ENCODE data around the gene MLH3.

Gene MLH3

GRCh38 chr14:75095690-75096089 lies 44.4 kb upstream of the MLH3 start:
- Histone ChIP-seq H3K27ac (ENCODE audit: low read depth, low read length) (no peak overlapping the region), H2BK5ac (ENCODE audit: low read depth, low read length, poor library complexity) (no peak overlapping the region), H3K27me3 (ENCODE audit: insufficient read depth, low read length) (no peaks in the 10 kb centered on the region), H4K8ac (ENCODE audit: low read depth, low read length) (no peak overlapping the region), H3K79me2 (ENCODE audit: control insufficient read depth, insufficient read depth, low read length, poor library complexity) (no peaks in the 10 kb centered on the region), H2AK5ac (ENCODE audit: low read length) (no peak overlapping the region), H2AFZ (ENCODE audit: insufficient read depth, low read length, poor library complexity) (no peak overlapping the region), H3K4me1 (ENCODE audit: control insufficient read depth in 1 of 2, insufficient read depth in 2 of 2, low read length in 2 of 2) (no peaks in the 10 kb centered on the region), H3K23ac (ENCODE audit: low read length) (no peak overlapping the region), H3K4ac (ENCODE audit: low read depth, low read length) (no peak overlapping the region), H3K9me3 (ENCODE audit: insufficient read depth, low read depth, low read length) (no peaks in the 10 kb centered on the region), H3K4me2 (ENCODE audit: low read length) (no peak overlapping the region), H2BK12ac (ENCODE audit: low read length) (no peak overlapping the region), H3K4me3 (ENCODE audit: low read depth, low read length) (no peak overlapping the region), H3K9ac (ENCODE audit: low read length) (no peak overlapping the region), H4K91ac (ENCODE audit: low read depth, low read length) (no peak overlapping the region), H2BK120ac (ENCODE audit: insufficient read depth, low read length, poor library complexity) (no peak overlapping the region), H3K79me1 (ENCODE audit: low read length) (no peaks in the 10 kb centered on the region), H4K12ac (ENCODE audit: low read depth, low read length) (no peak overlapping the region), H3K14ac (ENCODE audit: low read length) (no peak overlapping the region), H3K18ac (ENCODE audit: low read length) (no peak overlapping the region), H3K36me3 (ENCODE audit: control insufficient read depth in 1 of 2, insufficient read depth in 2 of 2, low read length in 2 of 2) (peaks cover 18 to 23% of the 10 kb centered on the region in 2 experiments)
- no CpG with 5 or more reads among the region's 4 CpGs for WGBS (ENCODE audit: extremely low coverage, insufficient coverage, insufficient read length)
- no peak for DNase-seq

GRCh38 chr14:75094896-75095295 lies 43.6 kb upstream of the MLH3 start:
- DNase-seq = no peak
- H3K27ac ChIP-seq (ENCODE audit: low read depth, low read length) = no peak overlapping the region
- no peak overlapping the region for H2AK5ac ChIP-seq (ENCODE audit: low read length)
- H4K91ac ChIP-seq (ENCODE audit: low read depth, low read length) = no peak overlapping the region
- no peak overlapping the region for H2BK120ac ChIP-seq (ENCODE audit: insufficient read depth, low read length, poor library complexity)
- no peaks in the 10 kb centered on the region for H3K27me3 ChIP-seq (ENCODE audit: insufficient read depth, low read length)
- H3K79me1 ChIP-seq (ENCODE audit: low read length) = no peaks in the 10 kb centered on the region
- no peak overlapping the region for H3K14ac ChIP-seq (ENCODE audit: low read length)
- no peak overlapping the region for H4K12ac ChIP-seq (ENCODE audit: low read depth, low read length)
- H3K36me3 ChIP-seq (ENCODE audit: control insufficient read depth in 1 of 2, insufficient read depth in 2 of 2, low read length in 2 of 2) = peaks cover 22 to 23% of the 10 kb centered on the region in 2 experiments
- WGBS (ENCODE audit: extremely low coverage, insufficient coverage, insufficient read length) = no CpG with 5 or more reads among the region's 3 CpGs
- no peaks in the 10 kb centered on the region for H3K79me2 ChIP-seq (ENCODE audit: control insufficient read depth, insufficient read depth, low read length, poor library complexity)
- H3K4me3 ChIP-seq (ENCODE audit: low read depth, low read length) = no peak overlapping the region
- H3K9ac ChIP-seq (ENCODE audit: low read length) = no peak overlapping the region
- H2BK12ac ChIP-seq (ENCODE audit: low read length) = no peak overlapping the region
- H3K9me3 ChIP-seq (ENCODE audit: insufficient read depth, low read depth, low read length) = no peaks in the 10 kb centered on the region
- H2BK5ac ChIP-seq (ENCODE audit: low read depth, low read length, poor library complexity) = no peak overlapping the region
- H3K4ac ChIP-seq (ENCODE audit: low read depth, low read length) = no peak overlapping the region
- H3K4me2 ChIP-seq (ENCODE audit: low read length) = no peak overlapping the region
- no peak overlapping the region for H2AFZ ChIP-seq (ENCODE audit: insufficient read depth, low read length, poor library complexity)
- H3K23ac ChIP-seq (ENCODE audit: low read length) = no peak overlapping the region
- no peak overlapping the region for H3K18ac ChIP-seq (ENCODE audit: low read length)
- H4K8ac ChIP-seq (ENCODE audit: low read depth, low read length) = no peak overlapping the region
- H3K4me1 ChIP-seq (ENCODE audit: control insufficient read depth in 1 of 2, insufficient read depth in 2 of 2, low read length in 2 of 2) = no peaks in the 10 kb centered on the region

- no peak overlapping the region for H3K9ac ChIP-seq (ENCODE audit: low read length)
- no peak overlapping the region for H4K8ac ChIP-seq (ENCODE audit: low read depth, low read length)
- H3K23ac ChIP-seq (ENCODE audit: low read length) = no peak overlapping the region
- no CpG with 5 or more reads among the region's 2 CpGs for WGBS (ENCODE audit: extremely low coverage, insufficient coverage, insufficient read length)
- no peak overlapping the region for H3K4ac ChIP-seq (ENCODE audit: low read depth, low read length)
- no peaks in the 10 kb centered on the region for H3K4me1 ChIP-seq (ENCODE audit: control insufficient read depth in 1 of 2, insufficient read depth in 2 of 2, low read length in 2 of 2)
- DNase-seq = no peak
- no peaks in the 10 kb centered on the region for H3K9me3 ChIP-seq (ENCODE audit: insufficient read depth, low read depth, low read length)
- H3K27me3 ChIP-seq (ENCODE audit: insufficient read depth, low read length) = no peaks in the 10 kb centered on the region
- H2BK5ac ChIP-seq (ENCODE audit: low read depth, low read length, poor library complexity) = no peak overlapping the region
- H3K27ac ChIP-seq (ENCODE audit: low read depth, low read length) = no peak overlapping the region
- no peaks in the 10 kb centered on the region for H3K79me1 ChIP-seq (ENCODE audit: low read length)
- H2AFZ ChIP-seq (ENCODE audit: insufficient read depth, low read length, poor library complexity) = no peak overlapping the region
- no peaks in the 10 kb centered on the region for H3K79me2 ChIP-seq (ENCODE audit: control insufficient read depth, insufficient read depth, low read length, poor library complexity)
- no peak overlapping the region for H3K18ac ChIP-seq (ENCODE audit: low read length)
- H2AK5ac ChIP-seq (ENCODE audit: low read length) = no peak overlapping the region
- H3K4me3 ChIP-seq (ENCODE audit: low read depth, low read length) = no peak overlapping the region
- no peak overlapping the region for H3K4me2 ChIP-seq (ENCODE audit: low read length)
- H2BK12ac ChIP-seq (ENCODE audit: low read length) = no peak overlapping the region
- no peak overlapping the region for H4K91ac ChIP-seq (ENCODE audit: low read depth, low read length)
- no peak overlapping the region for H2BK120ac ChIP-seq (ENCODE audit: insufficient read depth, low read length, poor library complexity)
- H3K14ac ChIP-seq (ENCODE audit: low read length) = no peak overlapping the region
- peaks cover 17 to 18% of the 10 kb centered on the region in 2 experiments for H3K36me3 ChIP-seq (ENCODE audit: control insufficient read depth in 1 of 2, insufficient read depth in 2 of 2, low read length in 2 of 2)
- no peak overlapping the region for H4K12ac ChIP-seq (ENCODE audit: low read depth, low read length)
Measured at GRCh38 chr14:75092698-75093097, 41.4 kb upstream of the MLH3 start.

- Histone ChIP-seq H2BK120ac (ENCODE audit: insufficient read depth, low read length, poor library complexity) (no peak overlapping the region), H3K9ac (ENCODE audit: low read length) (no peak overlapping the region), H3K36me3 (ENCODE audit: control insufficient read depth in 1 of 2, insufficient read depth in 2 of 2, low read length in 2 of 2) (peaks cover 12 to 15% of the 10 kb centered on the region in 2 experiments), H3K4ac (ENCODE audit: low read depth, low read length) (no peak overlapping the region), H4K8ac (ENCODE audit: low read depth, low read length) (no peak overlapping the region), H2BK5ac (ENCODE audit: low read depth, low read length, poor library complexity) (no peak overlapping the region), H3K18ac (ENCODE audit: low read length) (no peak overlapping the region), H2AK5ac (ENCODE audit: low read length) (no peak overlapping the region), H3K79me2 (ENCODE audit: control insufficient read depth, insufficient read depth, low read length, poor library complexity) (no peaks in the 10 kb centered on the region), H3K27me3 (ENCODE audit: insufficient read depth, low read length) (no peaks in the 10 kb centered on the region), H3K9me3 (ENCODE audit: insufficient read depth, low read depth, low read length) (no peaks in the 10 kb centered on the region), H4K12ac (ENCODE audit: low read depth, low read length) (no peak overlapping the region), H3K4me1 (ENCODE audit: control insufficient read depth in 1 of 2, insufficient read depth in 2 of 2, low read length in 2 of 2) (no peaks in the 10 kb centered on the region), H3K14ac (ENCODE audit: low read length) (no peak overlapping the region), H3K4me3 (ENCODE audit: low read depth, low read length) (no peak overlapping the region), H4K91ac (ENCODE audit: low read depth, low read length) (no peak overlapping the region), H2AFZ (ENCODE audit: insufficient read depth, low read length, poor library complexity) (no peak overlapping the region), H3K23ac (ENCODE audit: low read length) (no peak overlapping the region), H2BK12ac (ENCODE audit: low read length) (no peak overlapping the region), H3K79me1 (ENCODE audit: low read length) (no peaks in the 10 kb centered on the region), H3K27ac (ENCODE audit: low read depth, low read length) (no peak overlapping the region), H3K4me2 (ENCODE audit: low read length) (no peak overlapping the region)
- DNase-seq = no peak
- WGBS (ENCODE audit: extremely low coverage, insufficient coverage, insufficient read length) = no CpG with 5 or more reads among the region's 8 CpGs
Measured at GRCh38 chr14:75091251-75091650, 40.0 kb upstream of the MLH3 start.
